Prostate gland (tissue), 2 donors: ENCODE measurements around the gene DCLK2. TPM values are rescaled to one million over a fixed set of nuclear protein-coding genes. Genes with fewer than 3 reads are reported as not detected.

Experiments used
- DNase-seq: peaks from one replicate; pipeline ENCODE4 v3.0.0-alpha.2; 2019; ENCODE audit warnings: low spot score
- H3K27ac ChIP-seq, 2 donors: fragments of 200-600 bp; sonication (generic); 2 replicates each; pipeline ENCODE4 v1.5.1; 2017 to 2019
- H3K27me3 ChIP-seq: fragments of 200-600 bp; sonication (generic); replicated peaks from 2 replicates; pipeline ENCODE4 v1.5.1; 2019; ENCODE audit not compliant: insufficient read depth
- H3K36me3 ChIP-seq, 2 donors: fragments of 200-600 bp; sonication (generic); 1 replicate in 1 of 2; 2 replicates in 1 of 2; pipeline versions ENCODE4 v1.5.1 to v1.8.1; 2017 to 2019
- H3K4me1 ChIP-seq: fragments of 200-600 bp; sonication (generic); replicated peaks from 2 replicates; pipeline ENCODE4 v1.5.1; 2019
- H3K4me3 ChIP-seq, 2 donors: fragments of 200-600 bp; sonication (generic); 2 replicates each; pipeline ENCODE4 v1.5.1; 2017 to 2019
- H3K9me3 ChIP-seq: fragments of 200-600 bp; sonication (generic); 2 replicates; pipeline ENCODE4 v1.5.1; 2017
- CTCF ChIP-seq, 4 experiments: fragments of 200-600 bp in 2 of 4; fragments of 450-650 bp in 2 of 4; sonication (generic) in 2 of 4; IDR thresholded peaks; 1 replicate in 3 of 4; 2 replicates in 1 of 4; pipeline ENCODE4 v1.5.1; 2016 to 2019; ENCODE audit warnings: antibody characterized with exemption in 4 of 4, mild to moderate bottlenecking in 2 of 4, moderate library complexity in 2 of 4
- POLR2A ChIP-seq: fragments of 450-650 bp; IDR thresholded peaks from one replicate; pipeline ENCODE4 v1.6.1; 2016; ENCODE audit warnings: antibody characterized with exemption, mild to moderate bottlenecking
- POLR2AphosphoS5 ChIP-seq: sonication (generic); formaldehyde crosslinking; IDR thresholded peaks from one replicate; pipeline ENCODE4 v1.6.1; 2017; ENCODE audit warnings: antibody characterized with exemption
- WGBS: methylation state at CpG from one replicate; pipeline ENCODE4 v1.1.5; 2018; 5-methylcytosine and 5-hydroxymethylcytosine counted together
- intact Hi-C: fragments of 100-400 bp; cut with DNase I; formaldehyde crosslinking; loops from one replicate; pipeline ENCODE4 v1.14.2; 2022
- total RNA-seq, 2 donors: library from RNA; depleted of rRNA; stranded (reverse); fragments of >200 nt; gene quantifications; one replicate each; pipeline ENCODE4 v1.1.0, GENCODE V29; 2016

DCLK2 gene
- total RNA-seq, 2 donors from 2014 or later, result 3.3 to 18.6 TPM

- WGBS, result 49% methylated on average over 3 of the region's 3 CpGs
- Histone ChIP-seq H3K27ac (no peak overlapping the region), H3K27me3 (no peaks in the 10 kb centered on the region), H3K9me3 (no peaks in the 10 kb centered on the region), H3K4me1 (no peaks in the 10 kb centered on the region), H3K4me3 (no peak overlapping the region), H3K36me3 (no peaks in the 10 kb centered on the region)
- no peak for TF ChIP-seq POLR2AphosphoS5
- TF ChIP-seq CTCF (IDR thresholded peaks at IDR 0.05), result no peak
- TF ChIP-seq POLR2A, result no peak
- no peak for DNase-seq
- intact Hi-C loops, result no loop called here
Observed at GRCh38 chr4:150164956-150165629, 86.8 kb downstream of the DCLK2 start.

GRCh38 chr4:150167054-150167453 lies 88.8 kb downstream of the DCLK2 start:
- Histone ChIP-seq H3K4me1 (no peaks in the 10 kb centered on the region), H3K27ac (no peak overlapping the region), H3K27me3 (no peaks in the 10 kb centered on the region), H3K36me3 (no peaks in the 10 kb centered on the region), H3K9me3 (no peaks in the 10 kb centered on the region), H3K4me3 (no peak overlapping the region)
- TF ChIP-seq CTCF (IDR thresholded peaks at IDR 0.05), result no peak
- TF ChIP-seq POLR2AphosphoS5, result no peak
- no peak for TF ChIP-seq POLR2A
- 68% methylated on average over 2 of the region's 2 CpGs for WGBS
- no peak for DNase-seq
- intact Hi-C loops, result no loop called here

- Histone ChIP-seq H3K27me3 (no peaks in the 10 kb centered on the region), H3K36me3 (no peaks in the 10 kb centered on the region), H3K9me3 (no peaks in the 10 kb centered on the region), H3K27ac (no peak overlapping the region), H3K4me1 (no peaks in the 10 kb centered on the region), H3K4me3 (no peak overlapping the region)
- TF ChIP-seq POLR2A (no peak), CTCF (IDR thresholded peaks at IDR 0.05) (no peak), POLR2AphosphoS5 (no peak)
- 40% methylated on average over 1 of the region's 1 CpG for WGBS
- intact Hi-C loops, result no loop called here
- no peak for DNase-seq
Observed at GRCh38 chr4:150173432-150173861, 95.2 kb downstream of the DCLK2 start.

GRCh38 chr4:150173982-150174398 lies 95.7 kb downstream of the DCLK2 start:
- intact Hi-C loops, result no loop called here
- TF ChIP-seq CTCF (IDR thresholded peaks at IDR 0.05), result no peak
- TF ChIP-seq POLR2AphosphoS5, result no peak
- no peak for TF ChIP-seq POLR2A
- Histone ChIP-seq H3K36me3 (no peaks in the 10 kb centered on the region), H3K27me3 (no peaks in the 10 kb centered on the region), H3K27ac (no peak overlapping the region), H3K4me3 (no peak overlapping the region), H3K4me1 (no peaks in the 10 kb centered on the region), H3K9me3 (no peaks in the 10 kb centered on the region)
- WGBS, result 79% methylated on average over 5 of the region's 5 CpGs
- DNase-seq, result no peak

GRCh38 chr4:150176547-150176946 lies 98.3 kb downstream of the DCLK2 start:
- Histone ChIP-seq H3K4me1 (no peaks in the 10 kb centered on the region), H3K9me3 (no peaks in the 10 kb centered on the region), H3K4me3 (no peak overlapping the region), H3K27ac (no peak overlapping the region), H3K36me3 (no peaks in the 10 kb centered on the region), H3K27me3 (no peaks in the 10 kb centered on the region)
- intact Hi-C loops, result no loop called here
- 14% methylated on average over 1 of the region's 1 CpG for WGBS
- no peak for DNase-seq
- TF ChIP-seq CTCF (IDR thresholded peaks at IDR 0.05), result no peak
- TF ChIP-seq POLR2AphosphoS5, result no peak
- no peak for TF ChIP-seq POLR2A
